H1 (cell line): ENCODE measurements around the gene YIPF2. TPM values are rescaled to one million over a fixed set of nuclear protein-coding genes. Genes with fewer than 3 reads are reported as not detected.

ENCODE experiments used
- CTCF ChIA-PET: fragments of 300-600 bp; sonication (Branson Sonifier 250); formaldehyde crosslinking; loops from one replicate; lab custom pipeline; 2021; ENCODE audit not compliant: partially characterized antibody; lab: Charles Lee
- POLR2A ChIA-PET: fragments of 300-600 bp; sonication (Branson Sonifier 250); formaldehyde crosslinking; loops from one replicate; lab custom pipeline; 2021; ENCODE audit warnings: inconsistent platforms; ENCODE audit not compliant: partially characterized antibody; lab: Charles Lee
- DNase-seq, 2 experiments: peaks; one replicate each; pipeline versions ENCODE4 v3.0.0 to v3.0.0-alpha.2; 2010 to 2022; ENCODE audit warnings: low spot score in 2 of 2, low read depth in 1 of 2, mixed read lengths in 1 of 2
- FAIRE-seq: peaks from 2 replicates; lab custom pipeline; 2011; peaks lifted over from hg19 to GRCh38; lab: Jason Lieb, UNC
- H2AFZ ChIP-seq: 2 replicates; pipeline ENCODE4 v1.8.1; 2012; ENCODE audit warnings: low read length, inconsistent platforms
- H2AK5ac ChIP-seq: 2 replicates; pipeline ENCODE4 v1.6.1; 2013; ENCODE audit warnings: low read depth, low read length
- H2BK120ac ChIP-seq: replicated peaks from 2 replicates; pipeline ENCODE3; 2013; ENCODE audit warnings: low read depth, low read length, inconsistent platforms
- H2BK12ac ChIP-seq: 2 replicates; pipeline ENCODE4 v1.6.1; 2013; ENCODE audit warnings: low read depth, low read length
- H2BK15ac ChIP-seq: 2 replicates; pipeline ENCODE4 v1.6.1; 2013; ENCODE audit warnings: low read length
- H2BK20ac ChIP-seq: 2 replicates; pipeline ENCODE4 v1.6.1; 2013; ENCODE audit warnings: low read length
- H2BK5ac ChIP-seq: 2 replicates; pipeline ENCODE4 v1.6.1; 2013; ENCODE audit warnings: low read depth, low read length
- H3K14ac ChIP-seq: 2 replicates; pipeline ENCODE4 v1.6.1; 2013; ENCODE audit warnings: inconsistent platforms; ENCODE audit not compliant: insufficient read length
- H3K18ac ChIP-seq: 2 replicates; pipeline ENCODE4 v1.6.1; 2013; ENCODE audit warnings: low read length; ENCODE audit errors: extremely low read depth
- H3K23ac ChIP-seq: 2 replicates; pipeline ENCODE4 v1.6.1; 2013; ENCODE audit warnings: inconsistent platforms; ENCODE audit not compliant: insufficient read length
- H3K23me2 ChIP-seq: 2 replicates; pipeline ENCODE4 v1.6.1; 2013; ENCODE audit warnings: low read depth, low read length
- H3K27ac ChIP-seq: 2 replicates; pipeline ENCODE4 v1.6.1; 2011; ENCODE audit warnings: low read depth, low read length, inconsistent platforms
- H3K27me3 ChIP-seq, 4 experiments: replicated peaks in 1 of 4; 1 replicate in 1 of 4; 2 replicates in 3 of 4; pipeline versions ENCODE4 v1.6.1 to v1.8.1; 2011 to 2013; ENCODE audit warnings: low read length in 3 of 4, mild to moderate bottlenecking in 3 of 4, inconsistent platforms in 2 of 4, mixed read lengths in 2 of 4, moderate library complexity in 1 of 4; ENCODE audit not compliant: control insufficient read depth in 3 of 4, insufficient read depth in 3 of 4; ENCODE audit errors: extremely low read depth in 1 of 4
- H3K36me3 ChIP-seq, 4 experiments: 2 replicates each; pipeline versions ENCODE4 v1.6.1 to v1.8.1; 2011 to 2013; ENCODE audit warnings: mild to moderate bottlenecking in 4 of 4, low read length in 3 of 4, moderate library complexity in 2 of 4, control low read depth in 1 of 4, inconsistent platforms in 1 of 4; ENCODE audit not compliant: insufficient read depth in 4 of 4, control insufficient read depth in 2 of 4
- H3K4ac ChIP-seq: replicated peaks from 2 replicates; pipeline ENCODE3; 2013; ENCODE audit warnings: low read length, low read depth, mixed read lengths, inconsistent platforms; ENCODE audit not compliant: insufficient read length
- H3K4me1 ChIP-seq, 4 experiments: replicated peaks in 1 of 4; 1 replicate in 1 of 4; 2 replicates in 3 of 4; pipeline versions ENCODE4 v1.6.1 to v1.8.1; 2011 to 2013; ENCODE audit warnings: low read length in 3 of 4, inconsistent platforms in 2 of 4, mixed read lengths in 1 of 4; ENCODE audit not compliant: insufficient read depth in 4 of 4, control insufficient read depth in 3 of 4
- H3K4me2 ChIP-seq, 2 experiments: 2 replicates each; pipeline versions ENCODE4 v1.6.1 to v1.8.1; 2011 to 2013; ENCODE audit warnings: low read depth in 2 of 2, low read length in 2 of 2, control low read depth in 1 of 2, inconsistent platforms in 1 of 2, mild to moderate bottlenecking in 1 of 2; ENCODE audit not compliant: insufficient read depth in 1 of 2
- H3K4me3 ChIP-seq, 4 experiments: fragments of 200-600, 300-600 bp in 1 of 4; sonication (generic), shearing (Covaris generic), sonication (Bioruptor Twin) in 1 of 4; 2 replicates each; pipeline versions ENCODE4 v1.5.1 to v1.8.1; 2011 to 2016; ENCODE audit warnings: low read length in 4 of 4, low read depth in 3 of 4, control low read depth in 2 of 4, inconsistent platforms in 2 of 4, mild to moderate bottlenecking in 2 of 4, mixed read lengths in 1 of 4, moderate library complexity in 1 of 4; ENCODE audit not compliant: insufficient read depth in 2 of 4; ENCODE audit errors: extremely low read depth in 1 of 4
- H3K56ac ChIP-seq: replicated peaks from 2 replicates; pipeline ENCODE3; 2013; ENCODE audit warnings: low read depth, mild to moderate bottlenecking, mixed read lengths, low read length, inconsistent platforms; ENCODE audit not compliant: insufficient read length
- H3K79me1 ChIP-seq: 2 replicates; pipeline ENCODE4 v1.6.1; 2013; ENCODE audit warnings: low read depth, low read length, control low read depth
- H3K79me2 ChIP-seq, 2 experiments: 2 replicates each; pipeline versions ENCODE4 v1.6.1 to v1.8.1; 2012 to 2013; ENCODE audit warnings: low read length in 2 of 2, mild to moderate bottlenecking in 2 of 2, inconsistent platforms in 1 of 2; ENCODE audit not compliant: insufficient read depth in 2 of 2, control insufficient read depth in 1 of 2
- H3K9ac ChIP-seq, 4 experiments: replicated peaks in 1 of 4; 1 replicate in 1 of 4; 2 replicates in 3 of 4; pipeline versions ENCODE4 v1.6.1 to v1.8.1; 2011 to 2013; ENCODE audit warnings: low read depth in 3 of 4, low read length in 3 of 4, control low read depth in 2 of 4, mild to moderate bottlenecking in 2 of 4, moderate library complexity in 2 of 4, inconsistent platforms in 1 of 4; ENCODE audit errors: extremely low read depth in 1 of 4
- H3K9me3 ChIP-seq, 2 experiments: 2 replicates each; pipeline versions ENCODE4 v1.6.1 to v1.8.1; 2012 to 2013; ENCODE audit warnings: mild to moderate bottlenecking in 2 of 2, moderate library complexity in 2 of 2, control low read depth in 1 of 2, inconsistent platforms in 1 of 2, low read depth in 1 of 2, low read length in 1 of 2, mixed read lengths in 1 of 2; ENCODE audit not compliant: insufficient read depth in 2 of 2
- H4K20me1 ChIP-seq, 2 experiments: replicated peaks in 1 of 2; 2 replicates each; pipeline versions ENCODE3 to v1.8.1; 2011 to 2013; ENCODE audit warnings: inconsistent platforms in 2 of 2, low read length in 2 of 2, mild to moderate bottlenecking in 1 of 2; ENCODE audit not compliant: insufficient read depth in 2 of 2, control insufficient read depth in 1 of 2
- H4K5ac ChIP-seq: 2 replicates; pipeline ENCODE4 v1.6.1; 2013; ENCODE audit warnings: low read length, low read depth, mixed read lengths, inconsistent platforms; ENCODE audit not compliant: insufficient read length
- H4K8ac ChIP-seq: 2 replicates; pipeline ENCODE4 v1.8.0; 2013; ENCODE audit warnings: mild to moderate bottlenecking, moderate library complexity, low read length, inconsistent platforms; ENCODE audit not compliant: insufficient read depth; ENCODE audit errors: extremely low read depth
- H4K91ac ChIP-seq: replicated peaks from 2 replicates; pipeline ENCODE3; 2013; ENCODE audit warnings: low read length, mixed read lengths, inconsistent platforms; ENCODE audit not compliant: insufficient read length
- ASH2L ChIP-seq: fragments of 200-600, 300-600 bp; sonication (generic); IDR thresholded peaks from one replicate; pipeline ENCODE4 v1.7.1; 2017; ENCODE audit warnings: low read length
- CEBPB ChIP-seq: IDR thresholded peaks from 2 replicates; pipeline ENCODE4 v1.6.1; 2012; ENCODE audit warnings: low read depth, low read length
- CREB1 ChIP-seq: IDR thresholded peaks from 2 replicates; pipeline ENCODE4 v1.6.1; 2012; ENCODE audit warnings: inconsistent platforms
- EGR1 ChIP-seq: IDR thresholded peaks from 2 replicates; pipeline ENCODE4 v1.6.1; 2011; ENCODE audit warnings: low read depth, low read length, borderline replicate concordance
- EZH2 ChIP-seq: fragments of 200-600 bp; sonication (generic); IDR thresholded peaks from 2 replicates; pipeline ENCODE4 v1.7.1; 2012; ENCODE audit warnings: low read depth, mild to moderate bottlenecking, moderate library complexity, low read length, inconsistent platforms; ENCODE audit not compliant: severe bottlenecking
- KDM5A ChIP-seq: fragments of 200-600 bp; IDR thresholded peaks from 2 replicates; pipeline ENCODE4 v1.7.1; 2012; ENCODE audit warnings: mild to moderate bottlenecking, low read length, inconsistent platforms, mixed read lengths
- NANOG ChIP-seq: IDR thresholded peaks from 2 replicates; pipeline ENCODE4 v1.6.1; 2011; ENCODE audit warnings: low read length, low read depth, mild to moderate bottlenecking, inconsistent platforms; ENCODE audit not compliant: insufficient read depth, poor library complexity, severe bottlenecking
- POLR2A ChIP-seq, 2 experiments: IDR thresholded peaks; 1 replicate in 1 of 2; 2 replicates in 1 of 2; pipeline ENCODE4 v1.6.1; 2011; ENCODE audit warnings: low read depth in 2 of 2, low read length in 2 of 2, mild to moderate bottlenecking in 2 of 2; ENCODE audit errors: control extremely low read depth in 1 of 2
- RAD21 ChIP-seq, 2 experiments: IDR thresholded peaks in 1 of 2; conservative IDR thresholded peaks in 1 of 2; 2 replicates each; pipeline ENCODE4 v1.6.1; 2011; ENCODE audit warnings: low read depth in 2 of 2, low read length in 2 of 2, improper control_type of control experiment in 1 of 2, inconsistent platforms in 1 of 2, mild to moderate bottlenecking in 1 of 2, moderate library complexity in 1 of 2
- RBBP5 ChIP-seq: IDR thresholded peaks from 2 replicates; pipeline ENCODE4 v1.7.1; 2012; ENCODE audit warnings: low read depth, mild to moderate bottlenecking, inconsistent platforms, low read length, moderate library complexity, borderline replicate concordance
- SIRT6 ChIP-seq: IDR thresholded peaks from one replicate; pipeline ENCODE4 v1.7.1; 2012; ENCODE audit warnings: low read length, inconsistent platforms
- SP1 ChIP-seq: IDR thresholded peaks from 2 replicates; pipeline ENCODE4 v1.6.1; 2011; ENCODE audit warnings: low read depth, low read length
- SRF ChIP-seq: IDR thresholded peaks from 2 replicates; pipeline ENCODE4 v1.6.1; 2011; ENCODE audit warnings: mild to moderate bottlenecking, low read depth, low read length, moderate library complexity
- SUZ12 ChIP-seq: fragments of 200-600 bp; sonication (generic); IDR thresholded peaks from 2 replicates; pipeline ENCODE4 v1.6.1; 2012; ENCODE audit warnings: mild to moderate bottlenecking, inconsistent platforms, low read length, moderate library complexity, mixed read lengths
- YY1 ChIP-seq: IDR thresholded peaks from 2 replicates; pipeline ENCODE4 v1.6.1; 2011; ENCODE audit warnings: low read depth, mild to moderate bottlenecking, low read length
- WGBS, 2 experiments: shearing (Covaris generic) in 1 of 2; methylation state at CpG; one replicate each; pipeline versions ENCODE4 v1.1.6 to v1.1.7; 2013 to 2015; ENCODE audit warnings: low lambda C conversion rate in 2 of 2, mixed read lengths in 2 of 2, inconsistent platforms in 1 of 2, low coverage in 1 of 2, missing lambda C conversion rate in 1 of 2; ENCODE audit not compliant: insufficient replicate concordance in 2 of 2, insufficient coverage in 1 of 2, insufficient read length in 1 of 2; ENCODE audit errors: extremely low coverage in 1 of 2, missing lambda C conversion rate in 1 of 2; 5-methylcytosine and 5-hydroxymethylcytosine counted together
- polyA plus RNA-seq, 7 experiments: library from polyadenylated mRNA; depleted of rRNA in 3 of 7; stranded (reverse) in 5 of 7; unstranded in 2 of 7; fragments of >200 nt in 5 of 7; fragments of 200-250 nt in 2 of 7; gene quantifications; 1 replicate in 5 of 7; 2 replicates in 1 of 7; 4 replicates in 1 of 7; pipeline versions ENCODE4 v1.2.1 to v1.2.3, GENCODE V29; 2011 to 2013; ENCODE audit warnings: missing spikeins in 2 of 7, mixed read lengths in 2 of 7
- total RNA-seq: library from RNA; stranded (reverse); fragmentation: NEBNext Ultra II Directional; extraction: Animal tissue kit (Norgen Biotek cat#: 25700); gene quantifications from 2 replicates; pipeline ENCODE4 v1.2.1, GENCODE V29; 2021

The YIPF2 gene
- total and polyA plus RNA-seq, 2 of the 8 experiments (the other 6 are each of a cell fraction or from before 2014, with no cell fraction given): 48.3 to 112 TPM

DNA sequence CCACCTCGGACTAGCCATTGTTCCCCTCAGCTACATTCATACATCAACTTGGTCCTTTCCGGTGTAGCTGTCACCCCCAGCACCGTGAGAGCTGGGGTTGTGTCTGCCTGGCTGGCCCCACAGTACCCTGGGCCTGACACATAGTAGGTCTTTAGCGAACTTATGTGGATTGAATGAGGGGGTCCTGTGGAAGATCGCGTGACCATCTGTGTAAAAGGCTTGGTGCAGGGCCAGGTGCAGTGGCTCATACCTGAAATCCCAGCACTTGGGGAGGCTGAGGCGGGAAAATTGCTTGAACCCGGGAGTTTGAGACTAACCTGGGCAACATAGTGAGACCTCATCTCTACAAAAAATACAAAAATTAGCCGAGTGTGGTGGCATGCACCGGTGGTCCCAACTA lies 34.4 kb upstream of the YIPF2 start:
- Histone ChIP-seq H2BK5ac (0 out of 2 replicates have a peak overlapping the region, but pooled peaks have one; percentile 37), H3K23me2 (peaks cover 5% of the 10 kb centered on the region), H3K9me3 (no peaks in the 10 kb centered on the region), H4K8ac (no peak overlapping the region), H3K9ac (no peak overlapping the region), H3K14ac (no peak overlapping the region), H3K36me3 (no peaks in the 10 kb centered on the region), H2BK120ac (no peak overlapping the region), H3K56ac (no peak overlapping the region), H3K27ac (no peak overlapping the region), H2BK12ac (no peak overlapping the region), H3K23ac (no peak overlapping the region), H3K4me1 (peaks cover 0 to 12% (median 8%) of the 10 kb centered on the region in 4 experiments; a peak in 6 of 7 replicates), H3K27me3 (no peaks in the 10 kb centered on the region), H3K4ac (no peak overlapping the region), H2BK15ac (no peak overlapping the region), H2AFZ (no peak overlapping the region), H4K5ac (no peak overlapping the region), H3K79me1 (peaks cover 19% of the 10 kb centered on the region), H3K4me3 (peak overlapping the region in 1 of 4 experiments; percentile 19; a peak in 2 of 8 replicates), H2BK20ac (no peak overlapping the region), H3K4me2 (peak overlapping the region; percentile 11 to 100; a peak in 2 of 4 replicates), H3K79me2 (peaks cover 39 to 64% of the 10 kb centered on the region in 2 experiments), H2AK5ac (peak overlapping the region; percentile 75; the same call in 1 of the 2 replicates), H4K91ac (no peak overlapping the region), H4K20me1 (peaks cover 7 to 8% of the 10 kb centered on the region in 2 experiments), H3K18ac (no peak overlapping the region)
- ChIA-PET POLR2A (interaction anchor here (0.6 to 5.1 kb wide), 4 partner anchors 14 to 49 kb away, joined by 3 to 28 read pairs (median 4); no protein-coding TSS in a partner anchor), CTCF (interaction anchor here (0.5 to 12.4 kb wide), 4 partner anchors 24 to 120 kb away, joined by 3 to 110 read pairs (median 4); no protein-coding TSS in a partner anchor)
- DNase-seq (no peak), FAIRE-seq (no peak)
- WGBS, 2 experiments: 92% methylated on average over 10 of the region's 10 CpGs; no CpG with 5 or more reads in 1 of the 2 experiments
- TF ChIP-seq NANOG: no peak
- no peak for TF ChIP-seq SIRT6
- TF ChIP-seq YY1: no peak
- TF ChIP-seq SRF: no peak
- TF ChIP-seq CREB1: no peak
- TF ChIP-seq EGR1: no peak
- no peak for TF ChIP-seq SUZ12
- TF ChIP-seq EZH2: no peak
- no peak for TF ChIP-seq ASH2L
- no peak for TF ChIP-seq CEBPB
- no peak for TF ChIP-seq POLR2A (IDR thresholded peaks at IDR 0.05; ENCODE audit: control extremely low read depth in 1 of 2, low read depth in 2 of 2, low read length in 2 of 2)
- TF ChIP-seq SP1: no peak
- no peak for TF ChIP-seq KDM5A
- no peak for TF ChIP-seq RBBP5
- TF ChIP-seq RAD21 (IDR thresholded peaks at IDR 0.05 in 1 of 2, conservative IDR thresholded peaks at IDR 0.05 in 1 of 2; ENCODE audit: low read depth in 2 of 2, low read length in 2 of 2): no peak
